Mucosa of stomach (tissue), 1 donor: ENCODE measurements around the gene CPNE2.
"Not testable (repeated sequence)": the region's sequence is repeated elsewhere in the genome, so short reads cannot be mapped to it uniquely, and the experiment has no call there.

Experiments
- H3K27me3 ChIP-seq: one replicate; pipeline ENCODE4 v1.7.0; 2013; ENCODE audit warnings: mild to moderate bottlenecking, low read length; ENCODE audit not compliant: control insufficient read depth, insufficient read depth
- H3K36me3 ChIP-seq: one replicate; pipeline ENCODE4 v1.7.0; 2013; ENCODE audit warnings: low read length; ENCODE audit not compliant: control insufficient read depth, insufficient read depth
- H3K4me1 ChIP-seq: one replicate; pipeline ENCODE4 v1.7.0; 2013; ENCODE audit warnings: mild to moderate bottlenecking, low read length; ENCODE audit not compliant: control insufficient read depth, insufficient read depth
- H3K4me3 ChIP-seq: one replicate; pipeline ENCODE4 v1.7.0; 2013; ENCODE audit warnings: low read length
- H3K9ac ChIP-seq: one replicate; pipeline ENCODE4 v1.7.0; 2013; ENCODE audit warnings: mild to moderate bottlenecking, low read length, moderate library complexity
- H3K9me3 ChIP-seq: one replicate; pipeline ENCODE4 v1.7.0; 2013; ENCODE audit warnings: mild to moderate bottlenecking, low read length, moderate library complexity; ENCODE audit not compliant: control insufficient read depth
- donor health status: Pancreatic carcinoma.

CPNE2 gene

GRCh38 chr16:57189527-57189926, 97.1 kb downstream of the CPNE2 start:
- peaks cover 12% of the 10 kb centered on the region for H3K4me1 ChIP-seq
- H3K4me3 ChIP-seq, H3K9me3 ChIP-seq, H3K27me3 ChIP-seq, H3K9ac ChIP-seq, H3K36me3 ChIP-seq: not testable (repeated sequence)

DNA sequence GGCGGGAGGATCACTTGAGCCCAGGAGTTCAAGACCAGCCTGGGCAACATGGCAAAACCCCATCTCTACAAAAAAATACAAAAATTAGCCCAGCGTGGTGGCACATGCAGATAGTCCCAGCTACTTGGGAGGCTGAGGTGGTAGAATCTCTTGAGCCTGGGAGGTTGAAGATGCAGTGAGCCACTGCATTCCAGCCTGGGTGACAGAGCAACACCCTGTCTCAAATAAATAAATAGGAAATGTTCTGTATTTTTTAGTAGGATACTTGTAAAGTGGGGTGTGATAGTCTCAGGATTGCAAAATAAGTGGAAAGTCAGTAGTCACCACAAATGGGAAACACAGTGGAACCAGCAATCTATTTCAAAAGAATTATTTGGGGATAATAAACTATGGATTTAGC, 97.8 kb downstream of the CPNE2 start:
- H3K9ac ChIP-seq: no peak overlapping the region
- no peaks in the 10 kb centered on the region for H3K9me3 ChIP-seq
- no peak overlapping the region for H3K4me3 ChIP-seq
- H3K4me1 ChIP-seq: peaks cover 16% of the 10 kb centered on the region
- H3K36me3 ChIP-seq: no peaks in the 10 kb centered on the region
- H3K27me3 ChIP-seq: no peaks in the 10 kb centered on the region

GRCh38 chr16:57191056-57191571, 98.7 kb downstream of the CPNE2 start:
- no peaks in the 10 kb centered on the region for H3K36me3 ChIP-seq
- H3K9me3 ChIP-seq: no peaks in the 10 kb centered on the region
- peaks cover 16% of the 10 kb centered on the region for H3K4me1 ChIP-seq
- H3K9ac ChIP-seq: no peak overlapping the region
- no peak overlapping the region for H3K4me3 ChIP-seq
- no peaks in the 10 kb centered on the region for H3K27me3 ChIP-seq

DNA sequence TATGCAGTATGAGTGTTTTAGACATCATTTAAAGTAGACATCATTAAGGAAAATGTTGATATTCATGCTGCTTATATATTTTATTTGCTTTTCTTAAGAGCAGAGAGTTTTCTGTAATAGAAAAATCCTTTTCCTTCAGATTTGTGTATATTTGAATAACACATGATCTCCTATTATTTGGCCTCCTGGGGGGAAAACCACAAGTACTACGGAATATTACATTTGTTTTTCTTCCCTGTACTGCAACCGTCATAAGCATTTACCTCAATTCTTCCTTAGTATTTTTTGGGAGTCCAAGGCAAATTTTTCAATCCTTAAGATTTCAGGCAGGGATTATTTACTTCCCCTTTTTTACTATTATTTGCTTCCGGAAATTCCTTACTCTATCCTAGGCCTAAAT, 99.8 kb downstream of the CPNE2 start:
- no peaks in the 10 kb centered on the region for H3K36me3 ChIP-seq
- H3K4me1 ChIP-seq: peaks cover 24% of the 10 kb centered on the region

GRCh38 chr16:57192720-57193486, 100.5 kb downstream of the CPNE2 start:
- no peaks in the 10 kb centered on the region for H3K36me3 ChIP-seq
- H3K9ac ChIP-seq: no peak overlapping the region
- no peak overlapping the region for H3K4me3 ChIP-seq
- H3K4me1 ChIP-seq: peaks cover 25% of the 10 kb centered on the region
- H3K27me3 ChIP-seq: no peaks in the 10 kb centered on the region
- no peaks in the 10 kb centered on the region for H3K9me3 ChIP-seq

More for the DNA sequence above, 99.8 kb downstream of the CPNE2 start:
- Histone ChIP-seq H3K4me3 (no peak overlapping the region), H3K9me3 (no peaks in the 10 kb centered on the region), H3K27me3 (no peaks in the 10 kb centered on the region), H3K9ac (no peak overlapping the region)

DNA sequence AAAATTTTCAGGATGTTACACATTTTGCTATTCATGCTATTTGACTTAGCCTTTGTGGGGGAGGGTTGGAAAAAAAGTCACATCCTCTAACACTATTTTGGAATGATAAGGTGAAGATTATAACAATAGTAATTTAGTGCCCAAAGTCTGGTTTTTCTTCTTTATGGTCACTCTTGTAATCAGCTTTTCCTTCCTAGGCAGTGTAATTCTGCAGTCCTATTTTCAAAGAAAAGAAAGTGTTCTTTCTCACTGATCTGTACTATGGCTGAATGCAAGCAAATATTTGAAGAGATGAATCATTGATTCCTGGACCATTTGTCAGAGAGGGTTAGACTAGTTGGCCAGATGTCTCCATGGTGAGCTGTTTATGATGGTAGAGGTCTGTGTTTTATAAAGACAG, 102.1 kb downstream of the CPNE2 start:
- Histone ChIP-seq H3K4me1 (peaks cover 25% of the 10 kb centered on the region), H3K27me3 (no peaks in the 10 kb centered on the region), H3K36me3 (no peaks in the 10 kb centered on the region), H3K4me3 (no peak overlapping the region), H3K9ac (peak overlapping the region; percentile 1), H3K9me3 (no peaks in the 10 kb centered on the region)

GRCh38 chr16:57196286-57196685, 103.9 kb downstream of the CPNE2 start:
- Histone ChIP-seq H3K9ac (no peak overlapping the region), H3K4me1 (peaks cover 25% of the 10 kb centered on the region), H3K27me3 (no peaks in the 10 kb centered on the region)

DNA sequence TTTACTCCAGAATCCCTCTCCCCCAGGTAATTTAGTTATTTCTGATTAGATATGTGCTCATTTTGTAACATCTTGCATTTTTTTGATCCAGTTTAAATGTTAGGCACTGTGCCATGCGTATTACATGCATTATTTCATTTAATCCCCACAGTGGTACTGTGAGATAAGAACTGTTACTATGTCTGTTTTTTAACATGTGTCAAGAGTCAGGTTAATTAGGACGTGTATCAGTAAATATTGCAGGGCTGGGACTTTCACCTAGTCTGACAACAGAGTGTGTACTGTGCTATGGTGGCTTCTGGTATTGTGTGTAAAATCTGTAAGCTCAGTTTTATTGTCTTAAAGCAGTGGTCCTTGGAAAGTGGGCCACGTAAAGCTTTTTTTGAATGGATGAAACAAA, 104.4 kb downstream of the CPNE2 start:
- no peaks in the 10 kb centered on the region for H3K27me3 ChIP-seq
- H3K9ac ChIP-seq: no peak overlapping the region
- H3K4me3 ChIP-seq: no peak overlapping the region
- no peaks in the 10 kb centered on the region for H3K36me3 ChIP-seq
- peaks cover 25% of the 10 kb centered on the region for H3K4me1 ChIP-seq
- H3K9me3 ChIP-seq: no peaks in the 10 kb centered on the region

More at GRCh38 chr16:57196286-57196685, 103.9 kb downstream of the CPNE2 start:
- no peak overlapping the region for H3K4me3 ChIP-seq
- no peaks in the 10 kb centered on the region for H3K36me3 ChIP-seq
- no peaks in the 10 kb centered on the region for H3K9me3 ChIP-seq
